Muscle layer of duodenum (tissue), 2 donors: Measurements from ENCODE around the gene HS3ST6.
"Not testable (repeated sequence)": the region's sequence is repeated elsewhere in the genome, so short reads cannot be mapped to it uniquely, and the experiment has no call there.

Experiments
- H3K27ac ChIP-seq: one replicate; pipeline ENCODE4 v1.7.0; 2013; ENCODE audit warnings: mild to moderate bottlenecking, low read length
- H3K27me3 ChIP-seq: one replicate; pipeline ENCODE4 v1.7.0; 2013; ENCODE audit warnings: low read depth, mild to moderate bottlenecking, control low read depth, low read length
- H3K36me3 ChIP-seq, 2 donors: one replicate each; pipeline ENCODE4 v1.7.0; 2013; ENCODE audit warnings: low read length in 2 of 2, control low read depth in 1 of 2, mild to moderate bottlenecking in 1 of 2; ENCODE audit not compliant: insufficient read depth in 2 of 2, control insufficient read depth in 1 of 2
- H3K4me1 ChIP-seq, 2 donors: one replicate each; pipeline ENCODE4 v1.7.0; 2013; ENCODE audit warnings: low read length in 2 of 2, mild to moderate bottlenecking in 2 of 2, control low read depth in 1 of 2, moderate library complexity in 1 of 2; ENCODE audit not compliant: insufficient read depth in 2 of 2, control insufficient read depth in 1 of 2
- H3K4me3 ChIP-seq, 2 donors: one replicate each; pipeline ENCODE4 v1.7.0; 2013; ENCODE audit warnings: low read length in 2 of 2, low read depth in 1 of 2, mild to moderate bottlenecking in 1 of 2
- H3K9me3 ChIP-seq, 2 donors: one replicate each; pipeline ENCODE4 v1.7.0; 2013; ENCODE audit warnings: low read length in 2 of 2, control low read depth in 1 of 2, mild to moderate bottlenecking in 1 of 2; ENCODE audit not compliant: control insufficient read depth in 1 of 2
- donor health status: healthy.

The HS3ST6 gene

GRCh38 chr16:1945559-1946391, 27.6 kb upstream of the HS3ST6 start:
- Histone ChIP-seq H3K36me3 (peaks cover 0 to 4% of the 10 kb centered on the region in 2 donors), H3K4me3 (no peak overlapping the region), H3K27me3 (no peaks in the 10 kb centered on the region), H3K9me3 (no peaks in the 10 kb centered on the region), H3K27ac (no peak overlapping the region), H3K4me1 (peaks cover 10 to 15% of the 10 kb centered on the region in 2 donors)

GRCh38 chr16:1944612-1945199, 26.5 kb upstream of the HS3ST6 start:
- Histone ChIP-seq H3K4me1 (peaks cover 10 to 15% of the 10 kb centered on the region in 2 donors), H3K36me3 (peaks cover 0 to 12% of the 10 kb centered on the region in 2 donors), H3K9me3 (no peaks in the 10 kb centered on the region), H3K27me3 (no peaks in the 10 kb centered on the region), H3K4me3 (no peak overlapping the region), H3K27ac (no peak overlapping the region)

GRCh38 chr16:1942810-1943726, 24.9 kb upstream of the HS3ST6 start, which contains the start of gene MSRB1:
Gene MSRB1 (minus strand): TSS chr16:1943199. CDS start chr16:1943156, 43 bp downstream.
- Histone ChIP-seq H3K27ac (peak within 1 kb of the TSS; percentile 60), H3K9me3 (no peaks in the 10 kb centered on the region), H3K4me3 (peak within 1 kb of the TSS; percentile 74 to 95), H3K27me3 (no peaks in the 10 kb centered on the region), H3K4me1 (peaks cover 10 to 15% of the 10 kb centered on the region in 2 donors), H3K36me3 (peaks cover 10 to 28% of the 10 kb centered on the region in 2 donors)

GRCh38 chr16:1942047-1942809, 24.0 kb upstream of the HS3ST6 start:
- no peaks in the 10 kb centered on the region for H3K9me3 ChIP-seq
- H3K27me3 ChIP-seq, result no peaks in the 10 kb centered on the region
- H3K36me3 ChIP-seq, result peaks cover 12 to 36% of the 10 kb centered on the region in 2 donors
- H3K4me1 ChIP-seq, result peaks cover 10 to 15% of the 10 kb centered on the region in 2 donors
- H3K27ac ChIP-seq, result no peak overlapping the region
- H3K4me3 ChIP-seq, result peak overlapping the region; percentile 74 to 95

GRCh38 chr16:1941162-1942046, 23.2 kb upstream of the HS3ST6 start:
- H3K4me1 ChIP-seq, result peaks cover 10 to 15% of the 10 kb centered on the region in 2 donors
- no peak overlapping the region for H3K27ac ChIP-seq

GRCh38 chr16:1940273-1941161, 22.3 kb upstream of the HS3ST6 start:
- Histone ChIP-seq H3K27ac (no peak overlapping the region), H3K27me3 (no peaks in the 10 kb centered on the region), H3K4me1 (peaks cover 10 to 15% of the 10 kb centered on the region in 2 donors), H3K36me3 (peaks cover 16 to 40% of the 10 kb centered on the region in 2 donors), H3K4me3 (peak overlapping the region in 1 of 2 donors; percentile 95), H3K9me3 (no peaks in the 10 kb centered on the region)

More at GRCh38 chr16:1941162-1942046, 23.2 kb upstream of the HS3ST6 start:
- H3K27me3 ChIP-seq, result no peaks in the 10 kb centered on the region
- H3K4me3 ChIP-seq, result peak overlapping the region; percentile 74 to 95
- H3K36me3 ChIP-seq, result peaks cover 16 to 40% of the 10 kb centered on the region in 2 donors
- no peaks in the 10 kb centered on the region for H3K9me3 ChIP-seq

- Histone ChIP-seq H3K4me1 (peaks cover 10 to 15% of the 10 kb centered on the region in 2 donors), H3K36me3 (peaks cover 16 to 40% of the 10 kb centered on the region in 2 donors)
- not testable (repeated sequence) for H3K9me3 ChIP-seq, H3K27me3 ChIP-seq, H3K4me3 ChIP-seq, H3K27ac ChIP-seq
These were observed 21.6 kb upstream of the HS3ST6 start for GRCh38 chr16:1939833-1940232.

- H3K9me3 ChIP-seq, result no peaks in the 10 kb centered on the region
- H3K27me3 ChIP-seq, result no peaks in the 10 kb centered on the region
- H3K4me3 ChIP-seq, result peak overlapping the region in 1 of 2 donors; percentile 11
- peaks cover 16 to 40% of the 10 kb centered on the region in 2 donors for H3K36me3 ChIP-seq
- peaks cover 10 to 15% of the 10 kb centered on the region in 2 donors for H3K4me1 ChIP-seq
- no peak overlapping the region for H3K27ac ChIP-seq
These were observed 20.7 kb upstream of the HS3ST6 start for GRCh38 chr16:1938910-1939309.

GRCh38 chr16:1938316-1938715, 20.1 kb upstream of the HS3ST6 start:
- Histone ChIP-seq H3K4me1 (peaks cover 10 to 15% of the 10 kb centered on the region in 2 donors), H3K4me3 (peak overlapping the region in 1 of 2 donors; percentile 11), H3K27me3 (no peaks in the 10 kb centered on the region), H3K36me3 (peaks cover 16 to 40% of the 10 kb centered on the region in 2 donors), H3K9me3 (no peaks in the 10 kb centered on the region), H3K27ac (no peak overlapping the region)
